Mammary epithelial cell (primary cell): ENCODE measurements around the gene PCDHGA8.
"Not testable (repeated sequence)": the region's sequence is repeated elsewhere in the genome, so short reads cannot be mapped to it uniquely, and the experiment has no call there.

Experiments
- EZH2 ChIP-seq: IDR thresholded peaks from 2 replicates; pipeline ENCODE4 v1.6.1; 2012; ENCODE audit warnings: low read length, inconsistent platforms, borderline replicate concordance
- TF ChIP-seq, protein P1 (sequence below), 2 donors: IDR thresholded peaks in 1 of 2; conservative IDR thresholded peaks in 1 of 2; 2 replicates each; pipeline ENCODE4 v1.5.1; 2011 to 2012; ENCODE audit warnings: inconsistent platforms in 2 of 2, low read length in 2 of 2, mild to moderate bottlenecking in 2 of 2, control low read depth in 1 of 2, low read depth in 1 of 2; ENCODE audit not compliant: insufficient read depth in 1 of 2; ENCODE audit errors: extremely low read depth in 1 of 2

DNA sequence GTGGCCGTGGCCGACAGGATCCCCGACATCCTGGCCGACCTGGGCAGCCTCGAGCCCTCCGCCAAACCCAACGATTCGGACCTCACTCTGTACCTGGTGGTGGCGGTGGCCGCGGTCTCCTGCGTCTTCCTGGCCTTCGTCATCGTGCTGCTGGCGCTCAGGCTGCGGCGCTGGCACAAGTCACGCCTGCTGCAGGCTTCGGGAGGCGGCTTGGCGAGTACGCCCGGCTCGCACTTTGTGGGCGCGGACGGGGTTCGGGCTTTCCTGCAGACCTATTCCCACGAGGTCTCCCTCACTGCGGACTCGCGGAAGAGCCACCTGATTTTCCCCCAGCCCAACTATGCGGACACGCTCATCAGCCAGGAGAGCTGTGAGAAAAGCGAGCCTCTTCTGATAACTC is 46.4 kb upstream of the PCDHGA8 start:
- TF ChIP-seq, protein P1, sequence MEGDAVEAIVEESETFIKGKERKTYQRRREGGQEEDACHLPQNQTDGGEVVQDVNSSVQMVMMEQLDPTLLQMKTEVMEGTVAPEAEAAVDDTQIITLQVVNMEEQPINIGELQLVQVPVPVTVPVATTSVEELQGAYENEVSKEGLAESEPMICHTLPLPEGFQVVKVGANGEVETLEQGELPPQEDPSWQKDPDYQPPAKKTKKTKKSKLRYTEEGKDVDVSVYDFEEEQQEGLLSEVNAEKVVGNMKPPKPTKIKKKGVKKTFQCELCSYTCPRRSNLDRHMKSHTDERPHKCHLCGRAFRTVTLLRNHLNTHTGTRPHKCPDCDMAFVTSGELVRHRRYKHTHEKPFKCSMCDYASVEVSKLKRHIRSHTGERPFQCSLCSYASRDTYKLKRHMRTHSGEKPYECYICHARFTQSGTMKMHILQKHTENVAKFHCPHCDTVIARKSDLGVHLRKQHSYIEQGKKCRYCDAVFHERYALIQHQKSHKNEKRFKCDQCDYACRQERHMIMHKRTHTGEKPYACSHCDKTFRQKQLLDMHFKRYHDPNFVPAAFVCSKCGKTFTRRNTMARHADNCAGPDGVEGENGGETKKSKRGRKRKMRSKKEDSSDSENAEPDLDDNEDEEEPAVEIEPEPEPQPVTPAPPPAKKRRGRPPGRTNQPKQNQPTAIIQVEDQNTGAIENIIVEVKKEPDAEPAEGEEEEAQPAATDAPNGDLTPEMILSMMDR (conservative IDR thresholded peaks at IDR 0.05 in 1 of 2, IDR thresholded peaks at IDR 0.05 in 1 of 2; ENCODE audit: extremely low read depth in 1 of 2, insufficient read depth in 1 of 2, low read depth in 1 of 2, low read length in 2 of 2) = not testable (repeated sequence)
- TF ChIP-seq EZH2 = not testable (repeated sequence)
